AG10803 (cell line): ENCODE measurements around the gene SPECC1L.

ENCODE experiments used
- DNase-seq: peaks from one replicate; pipeline ENCODE4 v3.0.0; 2010; ENCODE audit warnings: low read depth
- H3K4me3 ChIP-seq: 2 replicates; pipeline ENCODE4 v1.5.1; 2011; ENCODE audit warnings: mild to moderate bottlenecking, low read length, control low read depth
- TF ChIP-seq, protein P1 (sequence below): conservative IDR thresholded peaks from 2 replicates; pipeline ENCODE4 v1.5.1; 2011; ENCODE audit warnings: mild to moderate bottlenecking, low read length, control low read depth, inconsistent platforms

The SPECC1L gene

GRCh38 chr22:24433001-24433827, 162.6 kb downstream of the SPECC1L start:
- no peak overlapping the region for H3K4me3 ChIP-seq
- TF ChIP-seq, protein P1, sequence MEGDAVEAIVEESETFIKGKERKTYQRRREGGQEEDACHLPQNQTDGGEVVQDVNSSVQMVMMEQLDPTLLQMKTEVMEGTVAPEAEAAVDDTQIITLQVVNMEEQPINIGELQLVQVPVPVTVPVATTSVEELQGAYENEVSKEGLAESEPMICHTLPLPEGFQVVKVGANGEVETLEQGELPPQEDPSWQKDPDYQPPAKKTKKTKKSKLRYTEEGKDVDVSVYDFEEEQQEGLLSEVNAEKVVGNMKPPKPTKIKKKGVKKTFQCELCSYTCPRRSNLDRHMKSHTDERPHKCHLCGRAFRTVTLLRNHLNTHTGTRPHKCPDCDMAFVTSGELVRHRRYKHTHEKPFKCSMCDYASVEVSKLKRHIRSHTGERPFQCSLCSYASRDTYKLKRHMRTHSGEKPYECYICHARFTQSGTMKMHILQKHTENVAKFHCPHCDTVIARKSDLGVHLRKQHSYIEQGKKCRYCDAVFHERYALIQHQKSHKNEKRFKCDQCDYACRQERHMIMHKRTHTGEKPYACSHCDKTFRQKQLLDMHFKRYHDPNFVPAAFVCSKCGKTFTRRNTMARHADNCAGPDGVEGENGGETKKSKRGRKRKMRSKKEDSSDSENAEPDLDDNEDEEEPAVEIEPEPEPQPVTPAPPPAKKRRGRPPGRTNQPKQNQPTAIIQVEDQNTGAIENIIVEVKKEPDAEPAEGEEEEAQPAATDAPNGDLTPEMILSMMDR = no peak
- DNase-seq = no peak

- TF ChIP-seq, protein P1 = no peak
- peak; percentile 37 for DNase-seq
Observed at GRCh38 chr22:24433828-24434470, 163.3 kb downstream of the SPECC1L start.

GRCh38 chr22:24434471-24435322, 164.1 kb downstream of the SPECC1L start:
- DNase-seq = no peak
- TF ChIP-seq, protein P1 = no peak
- no peak overlapping the region for H3K4me3 ChIP-seq

More at GRCh38 chr22:24433828-24434470, 163.3 kb downstream of the SPECC1L start:
- no peak overlapping the region for H3K4me3 ChIP-seq

DNA sequence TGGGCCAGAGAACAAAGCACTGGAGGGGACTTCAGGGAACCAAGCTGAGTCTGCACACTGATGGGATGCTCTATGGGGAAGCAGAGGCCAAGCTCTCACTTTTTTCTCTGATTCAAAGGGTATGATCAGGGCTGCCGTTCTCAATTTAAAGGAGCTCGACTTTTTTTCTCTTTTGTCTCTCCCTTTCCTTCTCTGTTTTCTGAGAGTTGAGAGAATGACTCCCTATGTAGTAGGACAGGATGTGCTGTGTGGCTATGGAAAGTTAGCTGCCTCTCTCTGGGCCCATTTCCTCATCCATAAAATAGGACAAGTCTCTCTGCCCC, 164.7 kb downstream of the SPECC1L start:
- TF ChIP-seq, protein P1 = no peak
- H3K4me3 ChIP-seq = no peak overlapping the region
- no peak for DNase-seq

DNA sequence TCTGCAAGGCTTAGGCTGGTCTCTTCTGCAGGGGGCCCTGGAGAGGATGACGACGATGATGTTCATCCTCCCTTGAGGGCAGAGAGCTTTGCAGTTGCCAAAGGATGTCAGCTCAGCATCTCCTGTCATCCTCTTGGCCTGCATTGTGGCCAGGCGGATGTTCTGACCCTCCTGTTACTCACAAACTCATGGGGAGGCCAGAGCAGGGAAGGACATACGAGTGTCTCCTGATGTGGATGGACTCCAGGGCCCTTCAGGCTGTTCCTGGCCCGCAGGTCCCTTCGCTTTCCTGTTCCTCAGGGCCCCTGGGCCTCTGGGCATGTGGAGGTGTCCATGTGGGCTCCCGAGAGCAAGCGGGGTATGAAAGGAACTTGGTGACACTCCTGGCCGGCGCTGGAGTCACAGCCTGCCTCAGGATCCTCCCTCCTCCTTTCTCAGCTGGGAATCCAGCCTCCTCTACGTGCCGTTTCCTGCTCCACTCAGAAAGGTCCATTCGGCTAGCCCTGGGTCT, 165.3 kb downstream of the SPECC1L start:
- H3K4me3 ChIP-seq = no peak overlapping the region
- peak; percentile 16 for DNase-seq
- TF ChIP-seq, protein P1 = no peak

GRCh38 chr22:24436553-24436952, 165.9 kb downstream of the SPECC1L start:
- TF ChIP-seq, protein P1 = no peak
- no peak overlapping the region for H3K4me3 ChIP-seq
- no peak for DNase-seq
